Measurements from ENCODE around the gene EFNA5.

The EFNA5 gene

DNA sequence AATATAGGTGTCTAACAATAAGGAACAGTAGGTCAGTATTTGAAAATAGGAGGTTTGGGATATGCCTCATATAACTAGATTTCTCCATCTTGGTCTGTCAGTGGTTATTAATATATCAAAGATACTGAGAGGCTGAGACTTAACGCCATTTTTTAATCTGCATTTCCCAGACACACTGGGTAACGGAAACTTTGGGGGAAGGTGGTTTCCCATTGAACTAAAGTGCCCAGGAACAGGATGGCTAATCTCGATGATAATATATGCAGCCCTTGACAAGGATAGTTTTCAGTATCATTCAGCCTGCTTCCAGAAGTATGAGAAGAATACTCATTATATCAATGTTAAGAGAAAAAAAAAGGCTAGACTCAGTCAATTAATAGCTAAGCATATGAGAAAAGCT, 30.7 kb downstream of the EFNA5 start:
- no peak for DNase-seq

GRCh38 chr5:107636555-107636954, 34.2 kb downstream of the EFNA5 start:
- no peak for DNase-seq

DNA sequence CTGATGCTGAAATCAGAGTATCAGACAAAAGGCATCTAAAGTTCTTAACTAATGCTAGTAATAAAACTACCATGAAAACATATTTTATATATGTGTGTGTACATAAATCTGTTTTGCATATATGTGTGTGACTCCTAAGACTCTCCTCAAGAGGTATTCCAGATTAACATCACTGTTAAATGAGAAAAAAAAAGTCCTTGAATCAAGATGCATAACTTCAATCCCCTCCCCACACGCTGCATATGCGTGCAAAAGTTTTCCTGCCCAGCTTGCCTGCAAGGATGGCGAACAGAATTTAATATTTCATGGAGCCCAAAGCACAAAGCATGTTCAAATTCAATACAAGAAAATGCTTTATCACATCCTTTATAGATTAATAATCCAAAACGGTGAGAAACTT, 34.7 kb downstream of the EFNA5 start:
- DNase-seq = no peak

- no peak for DNase-seq
Measured at GRCh38 chr5:107634981-107635848, 35.5 kb downstream of the EFNA5 start.

DNA sequence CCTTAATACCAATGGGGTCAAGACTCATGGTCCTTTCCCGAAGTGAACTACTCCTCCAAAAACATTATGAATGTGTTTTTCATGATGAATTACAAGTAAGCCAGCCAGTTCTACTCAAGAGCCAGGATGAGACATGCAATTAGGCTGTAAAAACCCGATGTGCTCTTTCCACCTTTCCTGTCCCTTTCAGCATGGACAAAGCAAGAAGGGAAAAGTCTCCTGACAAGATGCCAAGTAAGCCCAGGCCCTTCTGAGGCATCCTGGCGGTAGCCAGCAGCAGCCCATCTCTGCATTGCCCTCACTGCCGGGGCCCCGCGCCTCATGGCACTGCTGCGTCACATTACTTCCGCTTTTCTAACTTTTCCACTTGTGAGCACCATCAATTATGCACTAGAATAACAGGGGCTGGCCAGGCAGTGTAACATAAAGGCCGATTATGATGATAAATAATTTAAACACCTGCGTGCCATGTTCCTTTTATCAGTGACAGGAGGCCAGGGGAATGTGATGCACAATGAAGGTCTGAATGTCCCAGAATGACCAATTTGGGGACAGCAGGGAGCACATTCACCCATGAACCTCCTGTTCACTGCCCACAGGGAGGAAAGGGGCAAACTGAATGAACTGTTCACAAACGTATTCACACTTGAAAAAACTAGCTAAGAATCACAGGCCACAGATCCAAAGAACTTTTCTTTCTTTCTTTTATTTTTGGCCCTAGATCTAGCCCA, 37.4 kb downstream of the EFNA5 start:
- DNase-seq = peak; percentile 95

GRCh38 chr5:107631805-107632362, 38.9 kb downstream of the EFNA5 start:
- no peak for DNase-seq

DNA sequence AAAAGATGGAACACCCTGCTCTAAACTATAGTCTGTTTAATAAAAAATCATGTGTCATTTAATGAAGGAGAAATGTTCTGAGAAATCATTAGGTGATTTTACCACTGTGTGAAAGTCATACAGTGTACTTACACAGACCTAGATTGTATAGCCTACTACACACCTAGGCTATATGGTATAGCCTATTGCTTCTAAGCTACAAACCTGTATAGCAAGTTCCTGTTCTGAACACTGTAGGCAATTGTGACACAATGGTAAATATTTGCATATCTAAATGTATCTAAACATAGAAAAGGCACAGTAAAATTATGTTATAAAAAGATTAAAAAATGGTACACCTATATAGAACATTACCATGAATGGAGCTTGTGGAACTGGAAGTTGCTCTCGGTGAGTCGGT, 40.6 kb downstream of the EFNA5 start:
- no peak for DNase-seq

- no peak for DNase-seq
Measured at GRCh38 chr5:107624235-107624634, 46.5 kb downstream of the EFNA5 start.

GRCh38 chr5:107621089-107621488, 49.6 kb downstream of the EFNA5 start:
- no peak for DNase-seq

GRCh38 chr5:107619781-107620180, 51.0 kb downstream of the EFNA5 start:
- no peak for DNase-seq

- DNase-seq = no peak
Measured at GRCh38 chr5:107618242-107618641, 52.5 kb downstream of the EFNA5 start.

DNA sequence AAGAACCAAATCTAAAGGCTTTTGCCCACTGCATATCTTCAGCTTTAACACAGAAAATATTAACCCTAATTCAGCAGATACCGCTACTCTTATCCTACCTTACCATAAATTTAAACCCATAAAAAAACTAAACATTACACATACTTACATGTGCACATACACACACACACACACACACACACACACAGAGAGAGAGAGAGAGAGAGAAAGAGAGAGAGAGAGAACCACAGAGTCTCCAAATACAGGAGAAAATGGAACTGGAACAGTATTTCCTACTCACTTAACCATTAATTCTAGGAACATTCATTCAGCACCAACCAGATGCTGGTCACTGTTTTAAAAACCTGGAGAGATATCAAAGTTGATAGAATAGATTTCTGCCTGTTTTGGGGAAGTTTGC, 53.7 kb downstream of the EFNA5 start:
- no peak for DNase-seq

- no peak for DNase-seq
Measured at GRCh38 chr5:107616213-107616612, 54.5 kb downstream of the EFNA5 start.

- DNase-seq = peak; percentile 62
Measured at GRCh38 chr5:107615299-107615817, 55.4 kb downstream of the EFNA5 start.

DNA sequence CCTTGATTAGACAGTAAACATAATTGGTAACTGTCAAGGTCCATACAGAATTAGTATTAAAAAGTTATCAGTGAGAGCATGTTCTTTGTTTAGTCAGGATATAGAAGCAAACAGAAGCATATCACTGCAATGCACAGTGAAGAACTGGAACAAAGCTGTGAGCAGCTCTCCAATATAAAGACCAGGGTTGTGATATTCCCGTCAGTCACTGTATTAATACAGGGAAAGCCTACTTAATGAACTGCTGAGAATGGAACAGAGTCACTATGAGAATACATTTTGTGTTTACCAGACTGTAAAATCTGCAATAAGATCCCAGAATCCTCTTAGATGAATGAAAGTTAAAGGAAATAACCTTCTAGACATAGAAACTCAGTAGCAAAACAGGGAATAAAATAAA, 58.2 kb downstream of the EFNA5 start:
- no peak for DNase-seq

DNA sequence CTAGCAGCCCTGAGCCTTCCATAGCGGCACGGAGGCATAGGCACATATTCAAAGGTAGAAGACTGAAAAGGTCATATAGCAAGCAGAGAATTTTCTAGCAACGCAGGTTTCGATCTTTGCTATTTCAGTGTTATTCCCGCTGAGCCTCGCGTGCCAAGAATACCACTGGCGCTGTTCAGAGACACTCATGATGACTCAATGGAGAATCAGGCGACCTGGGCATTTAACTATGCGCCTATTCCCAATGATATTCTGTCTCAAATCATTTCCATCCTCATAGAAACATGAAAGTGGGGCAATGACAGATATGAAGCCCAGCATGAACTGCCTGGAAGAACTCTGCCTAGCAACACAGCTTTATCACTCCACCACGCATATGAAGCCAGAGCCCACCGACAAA, 59.9 kb downstream of the EFNA5 start:
- no peak for DNase-seq

DNA sequence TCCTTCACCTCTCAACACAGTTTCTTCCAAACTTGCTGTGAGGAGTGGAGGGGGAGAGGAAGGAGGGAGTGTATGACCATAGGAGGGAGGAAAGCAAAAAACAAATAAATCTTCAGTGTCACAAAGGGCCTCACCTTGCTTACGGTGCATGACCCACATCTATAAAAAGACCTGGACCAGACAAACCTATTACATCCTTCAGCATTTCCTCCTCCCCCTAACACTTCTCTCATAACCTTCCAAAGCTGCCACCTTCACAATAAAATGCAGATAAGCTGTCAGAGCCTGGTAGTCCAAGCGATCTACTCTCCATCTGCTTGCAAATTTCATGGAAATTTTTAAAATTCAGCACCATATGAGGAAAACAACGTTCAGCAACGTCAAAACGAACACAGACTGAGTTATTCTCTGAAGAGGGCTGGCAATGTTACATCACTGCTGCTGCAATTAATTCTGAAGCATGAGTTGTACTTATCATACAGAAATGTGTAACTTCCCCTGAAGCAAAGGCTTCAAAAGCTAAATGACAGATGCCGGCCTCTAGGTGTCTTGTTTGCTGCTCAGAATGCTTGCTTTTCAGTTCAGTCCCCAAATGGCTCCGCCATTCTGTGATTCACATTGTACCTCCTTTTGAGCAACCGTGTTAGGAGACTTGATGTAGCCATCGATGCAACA, 62.9 kb downstream of the EFNA5 start:
- DNase-seq = no peak

GRCh38 chr5:107607196-107607595, 63.5 kb downstream of the EFNA5 start:
- no peak for DNase-seq

- DNase-seq = no peak
Measured at GRCh38 chr5:107605596-107606125, 65.1 kb downstream of the EFNA5 start.

DNA sequence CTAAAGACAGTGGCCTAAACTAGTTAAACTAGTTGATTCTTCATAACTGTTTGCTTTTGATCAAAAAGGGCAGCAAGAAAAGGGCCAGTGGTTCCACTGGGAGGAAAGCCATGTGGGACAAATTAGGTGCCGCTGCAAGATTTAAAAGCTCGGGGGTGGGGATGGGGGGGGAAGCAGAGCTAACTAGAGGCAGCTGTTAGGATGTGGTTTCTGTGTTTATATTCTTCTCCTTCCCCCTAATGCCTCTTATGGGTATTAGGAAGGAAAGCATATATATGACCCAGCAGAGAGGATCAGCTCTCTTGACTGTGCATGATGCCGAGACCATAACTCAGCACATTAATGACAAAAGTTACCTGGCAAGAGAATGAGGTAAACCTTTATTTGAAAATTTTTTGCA, 65.7 kb downstream of the EFNA5 start:
- DNase-seq = peak; percentile 41

DNA sequence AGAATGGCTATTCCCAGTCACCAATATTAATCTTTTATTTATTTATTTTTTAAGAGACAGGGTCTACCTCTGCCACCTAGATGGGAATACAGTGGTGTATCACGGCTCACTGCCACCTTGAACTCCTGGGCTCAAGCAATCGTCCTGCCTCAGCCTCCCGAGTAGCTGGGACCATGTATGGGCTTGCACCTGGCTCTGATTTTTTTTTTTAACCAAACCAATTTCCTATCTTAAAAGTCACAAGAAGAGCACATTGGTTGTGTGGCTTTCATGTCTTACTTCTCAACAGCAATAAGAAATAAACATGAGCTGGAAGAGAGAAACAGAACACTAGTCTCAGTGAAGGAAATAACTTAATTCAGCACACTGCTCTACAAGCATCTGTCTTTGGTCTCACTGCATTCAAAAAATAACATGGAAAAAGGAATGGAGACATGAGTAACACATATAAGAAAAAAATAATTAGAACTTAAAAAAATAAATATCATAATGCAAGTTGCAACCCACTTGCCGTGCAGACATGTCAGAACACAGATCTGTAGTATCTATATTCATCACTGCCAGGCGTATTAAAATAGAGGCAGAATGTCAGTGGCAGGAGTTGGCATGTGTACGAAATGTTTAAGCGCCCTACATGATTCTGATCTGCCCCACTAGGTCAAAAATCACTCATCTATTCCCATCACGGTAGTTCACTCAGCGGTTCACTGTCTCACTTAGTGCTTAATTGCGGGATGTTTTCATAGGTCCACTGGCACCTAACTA, 66.4 kb downstream of the EFNA5 start:
- DNase-seq = no peak

DNA sequence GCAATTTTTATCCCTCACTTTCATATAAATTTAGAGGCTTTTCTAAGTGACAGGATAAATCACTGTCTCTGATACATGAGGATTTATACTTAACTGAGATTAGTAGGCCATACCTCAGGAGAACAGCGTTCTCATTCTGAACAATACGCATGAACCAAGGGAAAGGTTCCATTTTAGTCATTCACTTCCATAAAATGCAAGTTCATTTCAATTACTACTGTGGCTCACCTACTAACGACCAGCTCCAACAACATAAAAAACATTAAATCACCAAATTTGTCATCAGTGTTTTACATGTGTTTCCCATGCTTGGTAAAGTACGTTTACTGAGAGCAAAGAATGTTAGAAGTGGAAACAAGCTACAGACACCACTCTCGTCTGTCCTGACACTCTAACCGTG, 67.4 kb downstream of the EFNA5 start:
- DNase-seq = no peak
